HEK293 (cell line): ENCODE data around the gene ZNF625.

Experiments
- CTCF ChIA-PET: fragments of 350-600 bp; formaldehyde crosslinking; extraction: SDS; loops from one replicate; lab custom pipeline; 2021; ENCODE audit warnings: antibody characterized with exemption; lab: Yijun Ruan, JAX
- POLR2A ChIA-PET: fragments of 300-600 bp; formaldehyde crosslinking; extraction: SDS; loops from one replicate; lab custom pipeline; 2020; ENCODE audit warnings: antibody characterized with exemption, inconsistent platforms; lab: Yijun Ruan, JAX
- H3K27ac ChIP-seq: fragments of 200-500 bp; sonication (Bioruptor generic); 2 replicates; pipeline ENCODE4 v1.5.1; 2014; ENCODE audit warnings: low read depth, low read length, control low read depth, inconsistent platforms; ENCODE audit errors: extremely low read depth
- H3K36me3 ChIP-seq, 2 experiments: fragments of 200-500 bp in 1 of 2; sonication (Bioruptor generic) in 1 of 2; 1 replicate in 1 of 2; 2 replicates in 1 of 2; pipeline ENCODE4 v1.5.1; 2014 to 2017; ENCODE audit warnings: inconsistent platforms in 2 of 2, low read length in 2 of 2; ENCODE audit not compliant: control insufficient read depth in 2 of 2, insufficient read depth in 1 of 2
- H3K4me1 ChIP-seq: fragments of 200-500 bp; sonication (Bioruptor generic); 2 replicates; pipeline ENCODE4 v1.5.1; 2014; ENCODE audit warnings: mild to moderate bottlenecking, low read length, inconsistent platforms; ENCODE audit not compliant: control insufficient read depth, insufficient read depth
- H3K4me3 ChIP-seq: 2 replicates; pipeline ENCODE4 v1.5.1; 2011; ENCODE audit warnings: low read depth, mild to moderate bottlenecking, control low read depth, low read length, moderate library complexity
- H3K9me3 ChIP-seq: fragments of 200-500 bp; sonication (Bioruptor generic); 2 replicates; pipeline ENCODE4 v1.5.1; 2014; ENCODE audit warnings: low read depth, low read length, inconsistent platforms; ENCODE audit not compliant: control insufficient read depth, insufficient read depth
- CTCF ChIP-seq: fragments of 450-650 bp; formaldehyde crosslinking; IDR thresholded peaks from 2 replicates; pipeline ENCODE4 v1.5.1; 2016; ENCODE audit warnings: missing biosample characterization, missing genetic modification characterization
- HOXA7 ChIP-seq: sonication (generic); formaldehyde crosslinking; IDR thresholded peaks from 2 replicates; pipeline ENCODE4 v1.8.1; 2022; ENCODE audit warnings: missing genetic modification reagents, borderline replicate concordance
- KLF8 ChIP-seq: fragments of 450-650 bp; formaldehyde crosslinking; IDR thresholded peaks from 2 replicates; pipeline ENCODE4 v1.5.1; 2016; ENCODE audit warnings: missing biosample characterization, missing genetic modification characterization
- PRDM10 ChIP-seq: fragments of 450-650 bp; formaldehyde crosslinking; IDR thresholded peaks from 2 replicates; pipeline ENCODE4 v1.5.1; 2016; ENCODE audit warnings: missing biosample characterization, missing genetic modification characterization
- ZBTB21 ChIP-seq: fragments of 450-650 bp; formaldehyde crosslinking; IDR thresholded peaks from 2 replicates; pipeline ENCODE4 v1.5.1; 2017; ENCODE audit warnings: missing biosample characterization, missing genetic modification characterization
- ZFP69B ChIP-seq: fragments of 450-650 bp; formaldehyde crosslinking; IDR thresholded peaks from 2 replicates; pipeline ENCODE4 v1.5.1; 2016; ENCODE audit warnings: missing biosample characterization, missing genetic modification characterization
- ZNF155 ChIP-seq: fragments of 450-650 bp; formaldehyde crosslinking; IDR thresholded peaks from 2 replicates; pipeline ENCODE4 v1.5.1; 2016; ENCODE audit warnings: missing biosample characterization, missing genetic modification characterization
- ZNF239 ChIP-seq: fragments of 450-650 bp; formaldehyde crosslinking; IDR thresholded peaks from 2 replicates; pipeline ENCODE4 v1.5.1; 2016; ENCODE audit warnings: missing biosample characterization, missing genetic modification characterization
- ZNF280D ChIP-seq: fragments of 450-650 bp; formaldehyde crosslinking; IDR thresholded peaks from 2 replicates; pipeline ENCODE4 v1.5.1; 2016; ENCODE audit warnings: missing biosample characterization, missing genetic modification characterization
- ZNF302 ChIP-seq: fragments of 450-650 bp; formaldehyde crosslinking; IDR thresholded peaks from 2 replicates; pipeline ENCODE4 v1.5.1; 2016; ENCODE audit warnings: missing biosample characterization, missing genetic modification characterization, low read depth
- ZNF324 ChIP-seq: fragments of 450-650 bp; formaldehyde crosslinking; IDR thresholded peaks from 2 replicates; pipeline ENCODE4 v1.5.1; 2016; ENCODE audit warnings: missing biosample characterization, missing genetic modification characterization
- ZNF341 ChIP-seq: fragments of 450-650 bp; formaldehyde crosslinking; IDR thresholded peaks from 2 replicates; pipeline ENCODE4; 2016; ENCODE audit warnings: low read depth, missing biosample characterization, missing genetic modification characterization
- ZNF350 ChIP-seq: fragments of 450-650 bp; formaldehyde crosslinking; IDR thresholded peaks from 2 replicates; pipeline ENCODE4 v1.5.0; 2017; ENCODE audit warnings: missing biosample characterization, mild to moderate bottlenecking, missing genetic modification characterization
- ZNF391 ChIP-seq: fragments of 450-650 bp; formaldehyde crosslinking; IDR thresholded peaks from 2 replicates; pipeline ENCODE4 v1.5.1; 2016; ENCODE audit warnings: low read depth, missing biosample characterization, missing genetic modification characterization, borderline replicate concordance
- ZNF398 ChIP-seq: fragments of 450-650 bp; formaldehyde crosslinking; IDR thresholded peaks from 2 replicates; pipeline ENCODE4 v1.5.1; 2017; ENCODE audit warnings: missing biosample characterization, missing genetic modification characterization
- ZNF529 ChIP-seq: fragments of 450-650 bp; formaldehyde crosslinking; IDR thresholded peaks from 2 replicates; pipeline ENCODE4 v1.5.1; 2017; ENCODE audit warnings: missing genetic modification characterization, missing biosample characterization; ENCODE audit not compliant: insufficient replicate concordance
- ZNF704 ChIP-seq: fragments of 450-650 bp; formaldehyde crosslinking; IDR thresholded peaks from 2 replicates; pipeline ENCODE4 v1.5.1; 2016; ENCODE audit warnings: missing biosample characterization, missing genetic modification characterization
- ZNF707 ChIP-seq: fragments of 450-650 bp; formaldehyde crosslinking; IDR thresholded peaks from 2 replicates; pipeline ENCODE4 v1.5.1; 2016; ENCODE audit warnings: missing biosample characterization, missing genetic modification characterization
- ZNF776 ChIP-seq: fragments of 450-650 bp; formaldehyde crosslinking; IDR thresholded peaks from 2 replicates; pipeline ENCODE4 v1.5.0; 2017; ENCODE audit warnings: missing biosample characterization, missing genetic modification characterization, borderline replicate concordance
- ZNF791 ChIP-seq: fragments of 450-650 bp; formaldehyde crosslinking; IDR thresholded peaks from 2 replicates; pipeline ENCODE4 v1.5.1; 2016; ENCODE audit warnings: missing biosample characterization, missing genetic modification characterization
- TF ChIP-seq, protein P1 (sequence below): fragments of 450-650 bp; formaldehyde crosslinking; IDR thresholded peaks from 2 replicates; pipeline ENCODE4; 2016; ENCODE audit warnings: missing biosample characterization, missing genetic modification characterization
- TF ChIP-seq, protein P2 (sequence below): fragments of 450-650 bp; formaldehyde crosslinking; IDR thresholded peaks from 2 replicates; pipeline ENCODE4 v1.5.1; 2016; ENCODE audit warnings: missing biosample characterization, missing genetic modification characterization

Gene ZNF625

DNA sequence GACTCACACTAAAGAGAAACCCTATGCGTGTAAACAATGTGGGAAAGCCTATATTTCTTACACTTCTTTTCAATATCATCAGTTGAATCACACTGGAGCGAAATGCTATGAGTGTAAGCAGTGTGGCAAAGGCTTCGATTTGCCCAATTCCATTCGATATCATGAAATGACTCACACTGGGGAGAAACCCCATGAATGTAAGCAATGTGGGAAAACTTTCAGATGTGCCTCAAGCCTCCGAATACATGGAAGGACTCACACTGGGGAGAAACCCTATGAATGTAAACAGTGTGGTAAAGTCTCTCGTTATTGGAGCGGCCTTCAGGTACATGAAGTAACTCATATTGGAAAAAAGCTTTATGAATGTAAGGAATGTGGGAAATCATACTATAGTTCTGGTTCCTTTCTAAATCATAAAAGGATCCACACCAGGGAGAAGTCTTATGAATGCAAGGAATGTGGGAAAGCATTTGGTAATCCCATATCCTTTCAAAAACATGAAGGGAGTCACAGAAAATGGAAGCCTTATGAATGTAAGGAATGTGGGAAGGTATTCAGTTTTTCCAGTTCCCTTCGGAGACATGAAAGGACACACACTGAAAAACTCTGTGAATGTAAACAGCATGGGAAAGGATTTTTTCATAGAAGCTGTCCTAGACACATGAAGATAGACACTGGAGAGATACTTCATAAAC is 44.4 kb downstream of the ZNF625 start (continued):
- TF ChIP-seq PRDM10 (no peak), ZNF302 (tag by site-specific recombination) (no peak), ZNF704 (tag by site-specific recombination) (no peak), ZNF239 (tag by site-specific recombination) (no peak), ZNF341 (tag by site-specific recombination) (no peak), ZNF280D (no peak), ZNF350 (no peak), ZNF529 (tag by site-specific recombination) (no peak), CTCF (tag by site-specific recombination) (no peak), ZNF324 (tag by site-specific recombination) (no peak), ZFP69B (no peak), ZNF776 (no peak), ZNF707 (tag by site-specific recombination) (no peak)
- TF ChIP-seq, protein P1, sequence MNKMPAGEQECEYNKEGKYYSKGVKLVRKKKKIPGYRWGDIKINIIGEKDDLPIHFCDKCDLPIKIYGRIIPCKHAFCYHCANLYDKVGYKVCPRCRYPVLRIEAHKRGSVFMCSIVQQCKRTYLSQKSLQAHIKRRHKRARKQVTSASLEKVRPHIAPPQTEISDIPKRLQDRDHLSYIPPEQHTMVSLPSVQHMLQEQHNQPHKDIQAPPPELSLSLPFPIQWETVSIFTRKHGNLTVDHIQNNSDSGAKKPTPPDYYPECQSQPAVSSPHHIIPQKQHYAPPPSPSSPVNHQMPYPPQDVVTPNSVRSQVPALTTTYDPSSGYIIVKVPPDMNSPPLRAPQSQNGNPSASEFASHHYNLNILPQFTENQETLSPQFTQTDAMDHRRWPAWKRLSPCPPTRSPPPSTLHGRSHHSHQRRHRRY (tag by site-specific recombination) = no peak
- TF ChIP-seq, all 188 proteins: peak for 0

DNA sequence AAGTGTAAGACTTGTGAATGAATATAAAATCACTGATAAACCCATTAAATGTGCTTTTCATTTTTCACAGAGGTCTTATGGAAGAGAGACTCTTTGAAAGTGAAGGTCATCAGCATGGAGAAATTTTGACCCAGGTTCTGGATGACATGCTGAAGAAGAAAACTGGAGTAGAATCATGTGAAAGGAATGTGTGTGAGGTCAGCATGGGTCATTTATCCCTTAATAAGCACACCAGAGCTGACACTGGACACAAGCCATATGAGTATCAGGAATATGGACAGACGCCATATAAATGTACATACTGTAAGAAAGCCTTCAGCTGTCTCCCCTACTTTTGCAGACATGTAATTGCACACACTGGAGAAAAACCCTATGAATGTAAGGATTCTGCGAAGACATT is 45.4 kb downstream of the ZNF625 start:
- H3K4me1 ChIP-seq = no peaks in the 10 kb centered on the region
- H3K4me3 ChIP-seq = no peak overlapping the region
- CTCF ChIA-PET = no interaction called here
- no peaks in the 10 kb centered on the region for H3K36me3 ChIP-seq
- POLR2A ChIA-PET = no interaction called here
- no peaks in the 10 kb centered on the region for H3K9me3 ChIP-seq
- no peak overlapping the region for H3K27ac ChIP-seq
- no peak for TF ChIP-seq HOXA7 (CRISPR knock-in tag)
- no peak for TF ChIP-seq KLF8 (tag by site-specific recombination)
- TF ChIP-seq ZBTB21 (tag by site-specific recombination) = no peak
- no peak for TF ChIP-seq ZNF391 (tag by site-specific recombination)
- no peak for TF ChIP-seq ZNF398 (tag by site-specific recombination)
- no peak for TF ChIP-seq ZNF155
- no peak for TF ChIP-seq ZNF791 (tag by site-specific recombination)
- TF ChIP-seq, protein P2, sequence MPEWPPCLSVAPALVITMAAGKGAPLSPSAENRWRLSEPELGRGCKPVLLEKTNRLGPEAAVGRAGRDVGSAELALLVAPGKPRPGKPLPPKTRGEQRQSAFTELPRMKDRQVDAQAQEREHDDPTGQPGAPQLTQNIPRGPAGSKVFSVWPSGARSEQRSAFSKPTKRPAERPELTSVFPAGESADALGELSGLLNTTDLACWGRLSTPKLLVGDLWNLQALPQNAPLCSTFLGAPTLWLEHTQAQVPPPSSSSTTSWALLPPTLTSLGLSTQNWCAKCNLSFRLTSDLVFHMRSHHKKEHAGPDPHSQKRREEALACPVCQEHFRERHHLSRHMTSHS (tag by site-specific recombination) = no peak
- TF ChIP-seq ZNF704 (tag by site-specific recombination) = no peak
